PFSK-1 (cell line): ENCODE data around the gene TOR2A.

ENCODE experiments used
- FOXP2 ChIP-seq: optimal IDR thresholded peaks from 2 replicates; pipeline ENCODE3; 2011; ENCODE audit warnings: borderline replicate concordance, control low read depth, inconsistent platforms; ENCODE audit not compliant: insufficient read depth; ENCODE audit errors: extremely low read length, extremely low read depth
- POLR2AphosphoS5 ChIP-seq: IDR thresholded peaks from 2 replicates; pipeline ENCODE4 v1.6.1; 2012; ENCODE audit warnings: low read depth, mild to moderate bottlenecking, control low read depth, low read length, moderate library complexity
- SIN3A ChIP-seq: IDR thresholded peaks from 2 replicates; pipeline ENCODE4 v1.6.1; 2012; ENCODE audit warnings: mild to moderate bottlenecking, low read length, moderate library complexity, borderline replicate concordance; ENCODE audit not compliant: insufficient read depth
- TAF1 ChIP-seq: IDR thresholded peaks from 2 replicates; pipeline ENCODE4 v1.6.1; 2012; ENCODE audit warnings: low read length, control low read depth, borderline replicate concordance; ENCODE audit not compliant: insufficient read depth
- TF ChIP-seq, protein P1 (sequence below), 2 experiments: IDR thresholded peaks; 2 replicates each; pipeline versions ENCODE4 v1.6.1 to v1.8.0; 2011 to 2012; ENCODE audit warnings: low read depth in 2 of 2, low read length in 2 of 2, control low read depth in 1 of 2, inconsistent platforms in 1 of 2, mild to moderate bottlenecking in 1 of 2, moderate library complexity in 1 of 2; ENCODE audit not compliant: insufficient read depth in 1 of 2

The TOR2A gene

DNA sequence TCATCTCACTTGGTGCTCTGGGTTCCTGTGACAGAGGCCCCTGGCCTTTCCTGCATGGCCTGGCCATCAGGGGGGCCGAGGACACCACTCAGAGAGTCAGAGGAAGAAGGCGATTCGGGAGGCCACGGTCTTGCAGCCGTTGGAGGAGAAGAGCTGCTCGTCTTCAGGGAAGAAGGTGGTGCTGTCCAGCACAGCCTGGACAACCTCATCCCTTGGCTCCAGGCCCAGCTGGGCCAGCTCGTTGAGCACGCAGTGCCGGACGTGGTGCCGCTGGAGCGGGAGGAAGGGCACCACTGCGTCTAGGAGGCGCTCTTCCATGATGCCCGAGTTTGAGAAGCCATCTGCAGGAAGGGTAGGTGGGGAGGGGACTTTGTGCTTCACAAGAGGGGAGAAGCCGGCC is 3.2 kb downstream of the TOR2A start:
- TF ChIP-seq POLR2AphosphoS5: no peak
- no peak for TF ChIP-seq SIN3A
- TF ChIP-seq TAF1: no peak
- TF ChIP-seq, protein P1, sequence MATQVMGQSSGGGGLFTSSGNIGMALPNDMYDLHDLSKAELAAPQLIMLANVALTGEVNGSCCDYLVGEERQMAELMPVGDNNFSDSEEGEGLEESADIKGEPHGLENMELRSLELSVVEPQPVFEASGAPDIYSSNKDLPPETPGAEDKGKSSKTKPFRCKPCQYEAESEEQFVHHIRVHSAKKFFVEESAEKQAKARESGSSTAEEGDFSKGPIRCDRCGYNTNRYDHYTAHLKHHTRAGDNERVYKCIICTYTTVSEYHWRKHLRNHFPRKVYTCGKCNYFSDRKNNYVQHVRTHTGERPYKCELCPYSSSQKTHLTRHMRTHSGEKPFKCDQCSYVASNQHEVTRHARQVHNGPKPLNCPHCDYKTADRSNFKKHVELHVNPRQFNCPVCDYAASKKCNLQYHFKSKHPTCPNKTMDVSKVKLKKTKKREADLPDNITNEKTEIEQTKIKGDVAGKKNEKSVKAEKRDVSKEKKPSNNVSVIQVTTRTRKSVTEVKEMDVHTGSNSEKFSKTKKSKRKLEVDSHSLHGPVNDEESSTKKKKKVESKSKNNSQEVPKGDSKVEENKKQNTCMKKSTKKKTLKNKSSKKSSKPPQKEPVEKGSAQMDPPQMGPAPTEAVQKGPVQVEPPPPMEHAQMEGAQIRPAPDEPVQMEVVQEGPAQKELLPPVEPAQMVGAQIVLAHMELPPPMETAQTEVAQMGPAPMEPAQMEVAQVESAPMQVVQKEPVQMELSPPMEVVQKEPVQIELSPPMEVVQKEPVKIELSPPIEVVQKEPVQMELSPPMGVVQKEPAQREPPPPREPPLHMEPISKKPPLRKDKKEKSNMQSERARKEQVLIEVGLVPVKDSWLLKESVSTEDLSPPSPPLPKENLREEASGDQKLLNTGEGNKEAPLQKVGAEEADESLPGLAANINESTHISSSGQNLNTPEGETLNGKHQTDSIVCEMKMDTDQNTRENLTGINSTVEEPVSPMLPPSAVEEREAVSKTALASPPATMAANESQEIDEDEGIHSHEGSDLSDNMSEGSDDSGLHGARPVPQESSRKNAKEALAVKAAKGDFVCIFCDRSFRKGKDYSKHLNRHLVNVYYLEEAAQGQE (IDR thresholded peaks at IDR 0.05; ENCODE audit: insufficient read depth in 1 of 2, low read depth in 2 of 2, low read length in 2 of 2): 0 out of 4 replicates have a peak, but pooled peaks of 1 of the 2 experiments have one; percentile 35
- no peak for TF ChIP-seq FOXP2

GRCh38 chr9:127730799-127731410 is 4.2 kb downstream of the TOR2A start:
- no peak for TF ChIP-seq FOXP2
- TF ChIP-seq, protein P1 (IDR thresholded peaks at IDR 0.05; ENCODE audit: insufficient read depth in 1 of 2, low read depth in 2 of 2, low read length in 2 of 2): no peak
- no peak for TF ChIP-seq TAF1
- TF ChIP-seq SIN3A: no peak

GRCh38 chr9:127730262-127730661 is 4.8 kb downstream of the TOR2A start:
- TF ChIP-seq TAF1 (no peak), SIN3A (no peak), FOXP2 (no peak), POLR2AphosphoS5 (no peak)
- TF ChIP-seq, protein P1 (IDR thresholded peaks at IDR 0.05; ENCODE audit: insufficient read depth in 1 of 2, low read depth in 2 of 2, low read length in 2 of 2): no peak

- TF ChIP-seq POLR2AphosphoS5: no peak
- TF ChIP-seq TAF1: no peak
- TF ChIP-seq, protein P1 (IDR thresholded peaks at IDR 0.05; ENCODE audit: insufficient read depth in 1 of 2, low read depth in 2 of 2, low read length in 2 of 2): no peak
- no peak for TF ChIP-seq FOXP2
- no peak for TF ChIP-seq SIN3A
Measured at GRCh38 chr9:127729522-127730256, 5.4 kb downstream of the TOR2A start.
